Activated T-helper 2 cell treated with anti-CD3 and anti-CD28 coated beads, Interferon-gamma antibody, Interleukin-2, Interleukin-4, amounts not matched to agents 10 μg/mL and 5 μg/mL and 100 μg/mL, durations not matched to agents 14 hours and 24 hours and 36 hours (primary cell): Measurements from ENCODE around the gene TBX3. TPM values are rescaled to one million over a fixed set of nuclear protein-coding genes. Genes with fewer than 3 reads are reported as not detected.

Experiments
- DNase-seq: peaks from one replicate; pipeline ENCODE4 v3.0.0; 2021; ENCODE audit warnings: low spot score
- H3K27ac Mint-ChIP-seq: one replicate; pipeline ENCODE4 v1.8.0; 2021; ENCODE audit warnings: mixed read lengths
- H3K27me3 Mint-ChIP-seq: one replicate; pipeline ENCODE4 v1.8.0; 2021; ENCODE audit warnings: low read depth, mixed read lengths
- H3K36me3 Mint-ChIP-seq: one replicate; pipeline ENCODE4 v1.8.0; 2021; ENCODE audit warnings: low read depth, mixed read lengths
- H3K4me1 Mint-ChIP-seq: one replicate; pipeline ENCODE4 v1.8.0; 2021; ENCODE audit warnings: low read depth, mixed read lengths
- H3K4me3 Mint-ChIP-seq: one replicate; pipeline ENCODE4 v1.8.0; 2021; ENCODE audit warnings: low read depth, mild to moderate bottlenecking, moderate library complexity, mixed read lengths
- H3K9me3 Mint-ChIP-seq: one replicate; pipeline ENCODE4 v1.8.0; 2021; ENCODE audit warnings: mixed read lengths
- intact Hi-C: fragments of 100-400 bp; cut with micrococcal nuclease; formaldehyde crosslinking; loops from one replicate; pipeline ENCODE4 v1.15.1; 2023
- total RNA-seq: library from RNA; stranded (reverse); gene quantifications from 2 replicates; pipeline ENCODE4 v1.2.3, GENCODE V29; 2022

The TBX3 gene
- total RNA-seq, 1 donor from 2014 or later = not detected

GRCh38 chr12:114649585-114649984 lies 34.4 kb downstream of the TBX3 start:
- DNase-seq = no peak
- no peak overlapping the region for H3K4me3 Mint-ChIP-seq
- H3K27ac Mint-ChIP-seq = no peak overlapping the region
- no peaks in the 10 kb centered on the region for H3K9me3 Mint-ChIP-seq
- intact Hi-C loops = no loop called here
- no peaks in the 10 kb centered on the region for H3K27me3 Mint-ChIP-seq
- no peaks in the 10 kb centered on the region for H3K36me3 Mint-ChIP-seq
- no peaks in the 10 kb centered on the region for H3K4me1 Mint-ChIP-seq

- H3K27me3 Mint-ChIP-seq = no peaks in the 10 kb centered on the region
- H3K4me1 Mint-ChIP-seq = no peaks in the 10 kb centered on the region
- DNase-seq = no peak
- H3K4me3 Mint-ChIP-seq = no peak overlapping the region
- no peaks in the 10 kb centered on the region for H3K36me3 Mint-ChIP-seq
- H3K9me3 Mint-ChIP-seq = no peaks in the 10 kb centered on the region
- H3K27ac Mint-ChIP-seq = no peak overlapping the region
- intact Hi-C loops = no loop called here
Observed at GRCh38 chr12:114648711-114649110, 35.3 kb downstream of the TBX3 start.

GRCh38 chr12:114638790-114639435 lies 45.1 kb downstream of the TBX3 start:
- DNase-seq = no peak
- no peaks in the 10 kb centered on the region for H3K36me3 Mint-ChIP-seq
- H3K4me1 Mint-ChIP-seq = no peaks in the 10 kb centered on the region
- no peaks in the 10 kb centered on the region for H3K9me3 Mint-ChIP-seq
- H3K4me3 Mint-ChIP-seq = no peak overlapping the region
- H3K27me3 Mint-ChIP-seq = no peaks in the 10 kb centered on the region
- intact Hi-C loops = no loop called here
- no peak overlapping the region for H3K27ac Mint-ChIP-seq

- no peaks in the 10 kb centered on the region for H3K4me1 Mint-ChIP-seq
- H3K36me3 Mint-ChIP-seq = no peaks in the 10 kb centered on the region
- H3K4me3 Mint-ChIP-seq = no peak overlapping the region
- intact Hi-C loops = no loop called here
- no peaks in the 10 kb centered on the region for H3K27me3 Mint-ChIP-seq
- H3K9me3 Mint-ChIP-seq = no peaks in the 10 kb centered on the region
- no peak for DNase-seq
- no peak overlapping the region for H3K27ac Mint-ChIP-seq
Observed at GRCh38 chr12:114636723-114637480, 47.1 kb downstream of the TBX3 start.

- Mint-ChIP-seq H3K9me3 (no peaks in the 10 kb centered on the region), H3K27ac (no peak overlapping the region), H3K4me3 (no peak overlapping the region), H3K36me3 (no peaks in the 10 kb centered on the region), H3K4me1 (no peaks in the 10 kb centered on the region), H3K27me3 (no peaks in the 10 kb centered on the region)
- DNase-seq = no peak
- intact Hi-C loops = no loop called here
Observed at GRCh38 chr12:114631242-114631641, 52.7 kb downstream of the TBX3 start.

- no peak for DNase-seq
- Mint-ChIP-seq H3K9me3 (no peaks in the 10 kb centered on the region), H3K27me3 (no peaks in the 10 kb centered on the region), H3K4me1 (no peaks in the 10 kb centered on the region), H3K27ac (no peak overlapping the region), H3K4me3 (no peak overlapping the region), H3K36me3 (no peaks in the 10 kb centered on the region)
- intact Hi-C loops = no loop called here
Observed at GRCh38 chr12:114628199-114628598, 55.8 kb downstream of the TBX3 start.

GRCh38 chr12:114627393-114627792 lies 56.6 kb downstream of the TBX3 start:
- Mint-ChIP-seq H3K4me1 (no peaks in the 10 kb centered on the region), H3K4me3 (no peak overlapping the region)
- intact Hi-C loops = no loop called here

GRCh38 chr12:114625294-114625851 lies 58.6 kb downstream of the TBX3 start:
- H3K4me1 Mint-ChIP-seq = no peaks in the 10 kb centered on the region
- no peak for DNase-seq
- H3K9me3 Mint-ChIP-seq = no peaks in the 10 kb centered on the region
- no peaks in the 10 kb centered on the region for H3K36me3 Mint-ChIP-seq
- H3K27ac Mint-ChIP-seq = no peak overlapping the region
- intact Hi-C loops = no loop called here
- H3K4me3 Mint-ChIP-seq = no peak overlapping the region
- H3K27me3 Mint-ChIP-seq = no peaks in the 10 kb centered on the region

More at GRCh38 chr12:114627393-114627792, 56.6 kb downstream of the TBX3 start:
- DNase-seq = no peak
- H3K27ac Mint-ChIP-seq = no peak overlapping the region
- H3K9me3 Mint-ChIP-seq = no peaks in the 10 kb centered on the region
- no peaks in the 10 kb centered on the region for H3K36me3 Mint-ChIP-seq
- no peaks in the 10 kb centered on the region for H3K27me3 Mint-ChIP-seq

GRCh38 chr12:114623737-114624136 lies 60.2 kb downstream of the TBX3 start:
- Mint-ChIP-seq H3K27me3 (no peaks in the 10 kb centered on the region), H3K27ac (no peak overlapping the region), H3K9me3 (no peaks in the 10 kb centered on the region), H3K4me1 (no peaks in the 10 kb centered on the region), H3K36me3 (no peaks in the 10 kb centered on the region), H3K4me3 (no peak overlapping the region)
- intact Hi-C loops = no loop called here
- DNase-seq = no peak
